ENCODE results near the gene C4orf17.

The C4orf17 gene

GRCh38 chr4:99536271-99536670 is 25.4 kb downstream of the C4orf17 start:
- Histone ChIP-seq H3K27me3 (no peaks in the 10 kb centered on the region), H3K4me2 (no peak overlapping the region), H4K20me1 (no peaks in the 10 kb centered on the region), H3K9ac (no peak overlapping the region), H3K4me1 (no peaks in the 10 kb centered on the region), H3K4me3 (no peak overlapping the region), H3K9me3 (no peaks in the 10 kb centered on the region), H3K36me3 (no peaks in the 10 kb centered on the region), H3K27ac (no peak overlapping the region)
- TF ChIP-seq Cebpa-rat (IDR thresholded peaks at IDR 0.05): no peak

GRCh38 chr4:99536848-99537247 is 26.0 kb downstream of the C4orf17 start:
- H3K4me1 ChIP-seq: no peaks in the 10 kb centered on the region
- H3K4me3 ChIP-seq: no peak overlapping the region
- no peaks in the 10 kb centered on the region for H3K9me3 ChIP-seq
- H3K27ac ChIP-seq: no peak overlapping the region
- H3K9ac ChIP-seq: no peak overlapping the region
- no peak for TF ChIP-seq Cebpa-rat (IDR thresholded peaks at IDR 0.05)
- no peaks in the 10 kb centered on the region for H4K20me1 ChIP-seq
- no peak overlapping the region for H3K4me2 ChIP-seq
- no peaks in the 10 kb centered on the region for H3K27me3 ChIP-seq
- H3K36me3 ChIP-seq: no peaks in the 10 kb centered on the region

- Histone ChIP-seq H4K20me1 (no peaks in the 10 kb centered on the region), H3K36me3 (no peaks in the 10 kb centered on the region), H3K9me3 (no peaks in the 10 kb centered on the region), H3K4me3 (no peak overlapping the region), H3K9ac (no peak overlapping the region), H3K27me3 (no peaks in the 10 kb centered on the region), H3K4me2 (no peak overlapping the region), H3K4me1 (no peaks in the 10 kb centered on the region), H3K27ac (no peak overlapping the region)
- no peak for TF ChIP-seq Cebpa-rat (IDR thresholded peaks at IDR 0.05)
These were observed 26.9 kb downstream of the C4orf17 start for GRCh38 chr4:99537674-99538073.

- H3K9ac ChIP-seq: no peak overlapping the region
- no peak for TF ChIP-seq Cebpa-rat (IDR thresholded peaks at IDR 0.05)
- H3K36me3 ChIP-seq: no peaks in the 10 kb centered on the region
- H3K4me3 ChIP-seq: no peak overlapping the region
- no peaks in the 10 kb centered on the region for H3K4me1 ChIP-seq
- no peaks in the 10 kb centered on the region for H4K20me1 ChIP-seq
- H3K4me2 ChIP-seq: no peak overlapping the region
- no peaks in the 10 kb centered on the region for H3K9me3 ChIP-seq
- H3K27me3 ChIP-seq: no peaks in the 10 kb centered on the region
- no peak overlapping the region for H3K27ac ChIP-seq
These were observed 29.6 kb downstream of the C4orf17 start for GRCh38 chr4:99540277-99540939.

GRCh38 chr4:99552872-99553271 is 42.1 kb downstream of the C4orf17 start:
- H3K9ac ChIP-seq: no peak overlapping the region
- H3K4me1 ChIP-seq: no peaks in the 10 kb centered on the region
- H3K9me3 ChIP-seq: no peaks in the 10 kb centered on the region
- no peaks in the 10 kb centered on the region; the same call in 1 of the 2 replicates for H3K36me3 ChIP-seq
- no peaks in the 10 kb centered on the region for H4K20me1 ChIP-seq
- H3K27ac ChIP-seq: no peak overlapping the region
- no peak overlapping the region for H3K4me2 ChIP-seq
- no peak for TF ChIP-seq Cebpa-rat (IDR thresholded peaks at IDR 0.05)
- no peaks in the 10 kb centered on the region for H3K27me3 ChIP-seq
- no peak overlapping the region for H3K4me3 ChIP-seq

- Histone ChIP-seq H4K20me1 (no peaks in the 10 kb centered on the region), H3K4me1 (peaks cover 14% of the 10 kb centered on the region)
- no peak for TF ChIP-seq Cebpa-rat (IDR thresholded peaks at IDR 0.05)
These were observed 52.7 kb downstream of the C4orf17 start, which contains the start of gene TRMT10A for GRCh38 chr4:99563310-99564186. TRMT10A (minus strand) TSS chr4:99564039; CDS start chr4:99559338, 4,701 bp downstream.

GRCh38 chr4:99564921-99565320 is 54.1 kb downstream of the C4orf17 start:
- H3K4me3 ChIP-seq: no peak overlapping the region
- H3K4me1 ChIP-seq: peaks cover 14% of the 10 kb centered on the region
- no peaks in the 10 kb centered on the region for H3K27me3 ChIP-seq
- no peaks in the 10 kb centered on the region for H4K20me1 ChIP-seq
- no peak overlapping the region for H3K9ac ChIP-seq
- no peak overlapping the region for H3K27ac ChIP-seq
- no peak overlapping the region for H3K4me2 ChIP-seq
- TF ChIP-seq Cebpa-rat (IDR thresholded peaks at IDR 0.05): no peak
- H3K9me3 ChIP-seq: no peaks in the 10 kb centered on the region
- no peaks in the 10 kb centered on the region for H3K36me3 ChIP-seq

More at GRCh38 chr4:99563310-99564186, 52.7 kb downstream of the C4orf17 start, which contains the start of gene TRMT10A:
- H3K27me3 ChIP-seq: no peaks in the 10 kb centered on the region
- peak within 1 kb of the TSS; percentile 84 for H3K4me2 ChIP-seq
- H3K36me3 ChIP-seq: no peaks in the 10 kb centered on the region
- peak within 1 kb of the TSS; percentile 88 for H3K9ac ChIP-seq
- H3K9me3 ChIP-seq: no peaks in the 10 kb centered on the region
- peak within 1 kb of the TSS; percentile 71 for H3K4me3 ChIP-seq
- peak within 1 kb of the TSS; percentile 95 for H3K27ac ChIP-seq

GRCh38 chr4:99571883-99572282 is 61.1 kb downstream of the C4orf17 start:
- H3K9me3 ChIP-seq: no peaks in the 10 kb centered on the region
- no peak overlapping the region for H3K4me3 ChIP-seq
- H3K27ac ChIP-seq: no peak overlapping the region
- no peaks in the 10 kb centered on the region for H3K4me1 ChIP-seq
- H4K20me1 ChIP-seq: no peaks in the 10 kb centered on the region
- no peak overlapping the region for H3K4me2 ChIP-seq
- no peaks in the 10 kb centered on the region for H3K27me3 ChIP-seq
- no peaks in the 10 kb centered on the region for H3K36me3 ChIP-seq
- no peak overlapping the region for H3K9ac ChIP-seq
- TF ChIP-seq Cebpa-rat (IDR thresholded peaks at IDR 0.05): no peak

GRCh38 chr4:99572527-99573240 is 61.9 kb downstream of the C4orf17 start:
- H3K9me3 ChIP-seq: no peaks in the 10 kb centered on the region
- no peak overlapping the region for H3K4me2 ChIP-seq
- H3K27me3 ChIP-seq: no peaks in the 10 kb centered on the region
- H3K27ac ChIP-seq: no peak overlapping the region
- H3K4me1 ChIP-seq: no peaks in the 10 kb centered on the region
- no peak overlapping the region for H3K4me3 ChIP-seq
- no peak for TF ChIP-seq Cebpa-rat (IDR thresholded peaks at IDR 0.05)
- H3K36me3 ChIP-seq: no peaks in the 10 kb centered on the region
- no peaks in the 10 kb centered on the region for H4K20me1 ChIP-seq
- no peak overlapping the region for H3K9ac ChIP-seq
